Measurements from ENCODE around the gene MRPL32. TPM values are rescaled to one million over a fixed set of nuclear protein-coding genes. Genes with fewer than 3 reads are reported as not detected.

MRPL32 gene
- total RNA-seq, 1 experiment from 2014 or later = 52.8 TPM

GRCh38 chr7:42911454-42912447, 20.4 kb upstream of the MRPL32 start, which contains the start of gene C7orf25:
Gene C7orf25 (minus strand): TSS chr7:42912070. CDS start chr7:42910900, 1,170 bp downstream.
- peaks cover 10% of the 10 kb centered on the region for H3K4me1 ChIP-seq (ENCODE audit: control insufficient read depth, insufficient read depth, low read length)
- peak; percentile 99 for ATAC-seq
- ChIA-PET POLR2A (no interaction called here), CTCF (no interaction called here)
- peaks cover 7% of the 10 kb centered on the region for H3K36me3 ChIP-seq (ENCODE audit: control insufficient read depth, insufficient read depth, low read length)
- no peaks in the 10 kb centered on the region for H3K27me3 ChIP-seq (ENCODE audit: control insufficient read depth, insufficient read depth, low read length)
- DNase-seq (ENCODE audit: low read depth, low spot score) = peak; percentile 76
- BruUV-seq (replicated peaks) = no TSS peak
- in situ Hi-C loops (cut with HindIII; ENCODE audit: low pct_unique_long_range_greater_than_20kb, low sequenced_read_pairs) (no loop called here), intact Hi-C loops (cut with micrococcal nuclease; ENCODE audit: unreplicated experiment) (no loop called here)
- H3K9me3 ChIP-seq (ENCODE audit: control insufficient read depth, insufficient read depth, low read depth, low read length) = no peaks in the 10 kb centered on the region
- peak within 1 kb of the TSS; percentile 93 for H3K27ac ChIP-seq (ENCODE audit: low read length)
- TF ChIP-seq, protein P1, sequence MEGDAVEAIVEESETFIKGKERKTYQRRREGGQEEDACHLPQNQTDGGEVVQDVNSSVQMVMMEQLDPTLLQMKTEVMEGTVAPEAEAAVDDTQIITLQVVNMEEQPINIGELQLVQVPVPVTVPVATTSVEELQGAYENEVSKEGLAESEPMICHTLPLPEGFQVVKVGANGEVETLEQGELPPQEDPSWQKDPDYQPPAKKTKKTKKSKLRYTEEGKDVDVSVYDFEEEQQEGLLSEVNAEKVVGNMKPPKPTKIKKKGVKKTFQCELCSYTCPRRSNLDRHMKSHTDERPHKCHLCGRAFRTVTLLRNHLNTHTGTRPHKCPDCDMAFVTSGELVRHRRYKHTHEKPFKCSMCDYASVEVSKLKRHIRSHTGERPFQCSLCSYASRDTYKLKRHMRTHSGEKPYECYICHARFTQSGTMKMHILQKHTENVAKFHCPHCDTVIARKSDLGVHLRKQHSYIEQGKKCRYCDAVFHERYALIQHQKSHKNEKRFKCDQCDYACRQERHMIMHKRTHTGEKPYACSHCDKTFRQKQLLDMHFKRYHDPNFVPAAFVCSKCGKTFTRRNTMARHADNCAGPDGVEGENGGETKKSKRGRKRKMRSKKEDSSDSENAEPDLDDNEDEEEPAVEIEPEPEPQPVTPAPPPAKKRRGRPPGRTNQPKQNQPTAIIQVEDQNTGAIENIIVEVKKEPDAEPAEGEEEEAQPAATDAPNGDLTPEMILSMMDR (IDR thresholded peaks at IDR 0.05) = no peak
- TF ChIP-seq POLR2AphosphoS5 (IDR thresholded peaks at IDR 0.05; ENCODE audit: low read depth, low read length) (peak; percentile 70), SIN3A (IDR thresholded peaks at IDR 0.05; ENCODE audit: borderline replicate concordance, insufficient read depth, low read depth, low read length) (peak; percentile 58; the same call in 1 of the 2 replicates), TCF7L2 (IDR thresholded peaks at IDR 0.05; ENCODE audit: low read depth, low read length) (no peak)
- TF ChIP-seq, protein P2, sequence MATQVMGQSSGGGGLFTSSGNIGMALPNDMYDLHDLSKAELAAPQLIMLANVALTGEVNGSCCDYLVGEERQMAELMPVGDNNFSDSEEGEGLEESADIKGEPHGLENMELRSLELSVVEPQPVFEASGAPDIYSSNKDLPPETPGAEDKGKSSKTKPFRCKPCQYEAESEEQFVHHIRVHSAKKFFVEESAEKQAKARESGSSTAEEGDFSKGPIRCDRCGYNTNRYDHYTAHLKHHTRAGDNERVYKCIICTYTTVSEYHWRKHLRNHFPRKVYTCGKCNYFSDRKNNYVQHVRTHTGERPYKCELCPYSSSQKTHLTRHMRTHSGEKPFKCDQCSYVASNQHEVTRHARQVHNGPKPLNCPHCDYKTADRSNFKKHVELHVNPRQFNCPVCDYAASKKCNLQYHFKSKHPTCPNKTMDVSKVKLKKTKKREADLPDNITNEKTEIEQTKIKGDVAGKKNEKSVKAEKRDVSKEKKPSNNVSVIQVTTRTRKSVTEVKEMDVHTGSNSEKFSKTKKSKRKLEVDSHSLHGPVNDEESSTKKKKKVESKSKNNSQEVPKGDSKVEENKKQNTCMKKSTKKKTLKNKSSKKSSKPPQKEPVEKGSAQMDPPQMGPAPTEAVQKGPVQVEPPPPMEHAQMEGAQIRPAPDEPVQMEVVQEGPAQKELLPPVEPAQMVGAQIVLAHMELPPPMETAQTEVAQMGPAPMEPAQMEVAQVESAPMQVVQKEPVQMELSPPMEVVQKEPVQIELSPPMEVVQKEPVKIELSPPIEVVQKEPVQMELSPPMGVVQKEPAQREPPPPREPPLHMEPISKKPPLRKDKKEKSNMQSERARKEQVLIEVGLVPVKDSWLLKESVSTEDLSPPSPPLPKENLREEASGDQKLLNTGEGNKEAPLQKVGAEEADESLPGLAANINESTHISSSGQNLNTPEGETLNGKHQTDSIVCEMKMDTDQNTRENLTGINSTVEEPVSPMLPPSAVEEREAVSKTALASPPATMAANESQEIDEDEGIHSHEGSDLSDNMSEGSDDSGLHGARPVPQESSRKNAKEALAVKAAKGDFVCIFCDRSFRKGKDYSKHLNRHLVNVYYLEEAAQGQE (IDR thresholded peaks at IDR 0.05; ENCODE audit: insufficient read depth in 1 of 2, low read depth in 2 of 2, low read length in 1 of 2) = 0 out of 4 replicates have a peak, but pooled peaks of 1 of the 2 experiments have one; percentile 22
- H3K4me3 ChIP-seq (ENCODE audit: low read depth in 2 of 2, low read length in 2 of 2) = peak within 1 kb of the TSS; percentile 63 to 86

DNA sequence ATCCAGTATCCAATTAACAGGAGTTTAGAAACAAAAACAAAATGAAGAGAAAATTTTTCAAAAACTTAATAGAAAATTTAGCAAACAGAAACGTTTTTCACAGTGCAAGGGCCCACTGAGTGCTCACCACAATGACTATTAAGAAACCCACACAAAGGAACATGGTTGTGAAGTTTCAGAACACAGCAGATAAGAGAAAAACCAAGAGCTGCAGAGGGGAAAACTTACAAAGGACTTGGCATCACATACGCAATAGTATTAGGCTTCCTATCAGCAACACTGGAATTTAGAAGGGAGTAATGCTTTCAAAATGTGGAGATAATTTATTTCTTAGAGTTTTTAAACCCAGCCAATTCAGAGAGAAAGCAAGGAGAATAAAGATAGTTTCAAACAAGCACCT, 18.6 kb upstream of the MRPL32 start:
- POLR2A ChIA-PET = no interaction called here
- Histone ChIP-seq H3K36me3 (ENCODE audit: control insufficient read depth, insufficient read depth, low read length) (peaks cover 19% of the 10 kb centered on the region), H3K4me1 (ENCODE audit: control insufficient read depth, insufficient read depth, low read length) (peaks cover 10% of the 10 kb centered on the region), H3K27ac (ENCODE audit: low read length) (no peak overlapping the region), H3K9me3 (ENCODE audit: control insufficient read depth, insufficient read depth, low read depth, low read length) (no peaks in the 10 kb centered on the region), H3K27me3 (ENCODE audit: control insufficient read depth, insufficient read depth, low read length) (no peaks in the 10 kb centered on the region), H3K4me3 (ENCODE audit: low read depth in 2 of 2, low read length in 2 of 2) (no peak overlapping the region)
- TF ChIP-seq, protein P1 (IDR thresholded peaks at IDR 0.05) = no peak
- TF ChIP-seq, protein P2 (IDR thresholded peaks at IDR 0.05; ENCODE audit: insufficient read depth in 1 of 2, low read depth in 2 of 2, low read length in 1 of 2) = no peak
- TF ChIP-seq SIN3A (IDR thresholded peaks at IDR 0.05; ENCODE audit: borderline replicate concordance, insufficient read depth, low read depth, low read length) (no peak), POLR2AphosphoS5 (IDR thresholded peaks at IDR 0.05; ENCODE audit: low read depth, low read length) (no peak), TCF7L2 (IDR thresholded peaks at IDR 0.05; ENCODE audit: low read depth, low read length) (no peak)
- no peak for ATAC-seq
- in situ Hi-C loops (cut with HindIII; ENCODE audit: low pct_unique_long_range_greater_than_20kb, low sequenced_read_pairs) = no loop called here
- DNase-seq (ENCODE audit: low read depth, low spot score) = no peak
- intact Hi-C loops (cut with micrococcal nuclease; ENCODE audit: unreplicated experiment) = no loop called here
- CTCF ChIA-PET = no interaction called here
- no TSS peak for BruUV-seq (replicated peaks)
